ENCODE measurements around the gene DVL1. TPM values are rescaled to one million over a fixed set of nuclear protein-coding genes. Genes with fewer than 3 reads are reported as not detected.
A peak's percentile ranks its signal among the peaks of the same experiment; 100 is the strongest.

DVL1 gene
- polyA plus RNA-seq, 4 donors: 46.7 to 88.8 (median 61.3) TPM

DNA sequence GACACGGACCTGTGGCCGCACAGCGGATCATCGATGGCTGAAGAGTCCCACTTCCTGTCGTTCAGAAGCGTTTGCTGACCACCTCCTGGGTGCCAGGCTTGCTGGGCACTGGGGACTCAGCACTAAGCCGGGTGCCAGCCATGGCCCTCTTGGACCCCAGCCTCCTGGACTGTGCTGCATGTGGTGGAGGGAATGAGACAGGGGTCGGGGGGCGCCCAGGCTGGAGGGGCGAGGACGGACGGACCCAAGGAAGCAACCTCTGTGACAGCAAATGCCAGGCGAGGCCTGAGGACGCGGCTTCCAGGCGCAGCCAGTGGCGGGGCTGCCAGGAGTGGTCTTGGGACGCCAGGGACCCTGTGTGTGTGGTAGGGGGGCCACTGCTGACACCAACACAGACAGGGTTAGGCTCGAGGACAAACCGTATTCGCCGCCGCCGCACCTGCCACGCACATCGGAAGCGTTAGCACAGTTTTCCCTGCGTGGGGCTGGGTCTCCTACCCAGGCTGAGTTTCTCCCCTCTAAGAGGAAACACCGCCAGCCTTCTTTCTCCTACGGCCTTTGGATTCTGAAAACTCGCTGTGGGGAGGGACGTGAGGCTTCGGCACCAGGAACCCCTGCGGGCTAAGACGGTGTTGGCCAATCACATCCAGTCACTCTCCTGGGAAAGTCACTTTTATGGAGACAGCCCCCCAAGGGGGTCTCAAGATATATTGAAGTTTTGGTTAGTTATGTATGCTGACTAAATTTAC is 12.2 kb upstream of the DVL1 start:
- Histone ChIP-seq H3K27me3 (ENCODE audit: control insufficient read depth in 3 of 3, insufficient read depth in 3 of 3, low read length in 3 of 3) (no peaks in the 10 kb centered on the region), H3K4me3 (ENCODE audit: low read depth in 1 of 3, low read length in 3 of 3) (no peak overlapping the region), H3K9me3 (ENCODE audit: control insufficient read depth in 2 of 2, insufficient read depth in 1 of 2, low read depth in 1 of 2, low read length in 1 of 2) (peaks cover 0 to 3% of the 10 kb centered on the region in 2 donors), H3K27ac (ENCODE audit: low read depth in 1 of 3, low read length in 2 of 3) (peak overlapping the region in 2 of 3 donors; percentile 19 to 49), H3K36me3 (ENCODE audit: control insufficient read depth in 3 of 3, insufficient read depth in 2 of 3, low read depth in 1 of 3, low read length in 3 of 3) (peaks cover 0 to 6% (median 0%) of the 10 kb centered on the region in 3 donors), H3K4me1 (ENCODE audit: control insufficient read depth in 3 of 3, insufficient read depth in 2 of 3, low read depth in 1 of 3, low read length in 2 of 3) (peaks cover 0 to 47% (median 0%) of the 10 kb centered on the region in 3 donors)
- DNase-seq (no peak), FAIRE-seq (no peak)
- 71 to 77% (median 73%) methylated on average over 30 to 35 of the region's 35 CpGs for WGBS, 3 donors

DNA sequence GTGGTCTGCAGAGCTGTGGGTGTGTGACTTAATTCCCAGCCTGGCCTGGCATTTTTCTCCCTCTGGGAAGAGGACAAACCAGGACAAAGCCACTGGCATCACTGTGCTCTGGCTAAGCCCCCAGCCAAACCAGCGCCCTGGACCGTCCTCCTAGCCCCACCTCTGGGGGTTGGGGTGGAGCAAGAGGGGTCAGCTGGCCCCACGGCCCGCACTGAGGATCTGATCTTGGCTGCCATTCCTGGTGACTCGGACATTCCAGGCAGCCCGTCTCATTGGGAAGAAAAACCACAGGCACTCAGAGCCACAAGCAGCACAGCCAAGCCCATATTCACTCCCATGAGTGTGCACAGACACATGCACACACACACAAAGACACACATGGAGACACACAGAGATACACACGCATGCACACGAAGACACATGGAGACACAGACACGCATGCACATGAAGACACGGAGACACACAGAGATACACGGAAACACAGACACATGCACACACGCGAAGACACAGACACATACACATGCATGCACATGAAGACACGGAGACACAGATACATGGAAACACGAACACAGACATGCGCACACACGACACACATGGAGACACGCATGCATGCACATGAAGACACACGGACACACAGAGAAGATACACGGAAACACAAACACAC is 11.4 kb upstream of the DVL1 start:
- Histone ChIP-seq H3K4me3 (ENCODE audit: low read depth in 1 of 3, low read length in 3 of 3) (no peak overlapping the region), H3K27me3 (ENCODE audit: control insufficient read depth in 3 of 3, insufficient read depth in 3 of 3, low read length in 3 of 3) (no peaks in the 10 kb centered on the region), H3K4me1 (ENCODE audit: control insufficient read depth in 3 of 3, insufficient read depth in 2 of 3, low read depth in 1 of 3, low read length in 2 of 3) (peaks cover 0 to 47% (median 0%) of the 10 kb centered on the region in 3 donors), H3K9me3 (ENCODE audit: control insufficient read depth in 2 of 2, insufficient read depth in 1 of 2, low read depth in 1 of 2, low read length in 1 of 2) (no peaks in the 10 kb centered on the region), H3K36me3 (ENCODE audit: control insufficient read depth in 3 of 3, insufficient read depth in 2 of 3, low read depth in 1 of 3, low read length in 3 of 3) (peaks cover 0 to 6% (median 0%) of the 10 kb centered on the region in 3 donors), H3K27ac (ENCODE audit: low read depth in 1 of 3, low read length in 2 of 3) (peak overlapping the region in 2 of 3 donors; percentile 19 to 97)
- 69 to 75% (median 74%) methylated on average over 20 of the region's 20 CpGs for WGBS, 3 donors
- no peak for FAIRE-seq
- no peak for DNase-seq

DNA sequence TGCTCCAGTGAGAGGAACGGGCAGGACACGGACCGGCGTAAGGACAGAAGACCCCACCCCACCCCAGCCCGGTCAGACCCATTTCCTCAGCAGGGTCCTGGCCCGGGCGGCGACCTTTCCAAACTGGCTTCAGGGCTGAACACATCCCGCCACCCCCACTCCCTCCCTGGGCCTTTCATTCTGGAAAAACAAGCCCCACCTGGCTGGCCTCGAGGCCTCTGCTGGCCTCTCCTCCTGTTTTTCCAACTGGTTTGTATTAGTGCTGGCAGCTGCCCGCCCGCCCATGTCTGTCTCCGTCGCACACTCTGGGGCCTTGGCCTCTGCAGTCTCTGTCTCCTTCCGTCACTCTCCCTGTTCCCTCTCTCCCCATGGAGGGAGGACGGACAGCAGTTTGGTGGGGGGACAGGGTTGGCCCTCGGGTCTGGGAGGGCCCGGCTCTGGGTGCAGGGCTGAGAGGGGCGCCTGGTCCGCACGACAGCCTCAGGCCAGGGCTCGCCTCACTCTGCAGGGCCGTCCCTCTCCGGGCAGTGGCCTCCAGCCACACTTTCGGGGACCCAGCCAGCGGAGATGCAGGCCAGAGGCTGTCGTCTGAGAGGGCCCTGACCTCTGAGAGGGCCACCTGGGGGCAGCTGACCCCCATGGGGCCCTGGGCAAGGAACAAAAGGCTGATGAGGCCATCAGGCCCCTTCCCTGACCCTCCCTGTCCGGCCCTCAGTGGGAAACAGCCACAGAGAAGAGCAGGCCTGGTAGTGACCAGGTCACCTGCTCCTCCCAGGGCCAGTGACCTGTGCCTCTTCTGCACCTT is 10.6 kb upstream of the DVL1 start:
- FAIRE-seq: no peak

DNA sequence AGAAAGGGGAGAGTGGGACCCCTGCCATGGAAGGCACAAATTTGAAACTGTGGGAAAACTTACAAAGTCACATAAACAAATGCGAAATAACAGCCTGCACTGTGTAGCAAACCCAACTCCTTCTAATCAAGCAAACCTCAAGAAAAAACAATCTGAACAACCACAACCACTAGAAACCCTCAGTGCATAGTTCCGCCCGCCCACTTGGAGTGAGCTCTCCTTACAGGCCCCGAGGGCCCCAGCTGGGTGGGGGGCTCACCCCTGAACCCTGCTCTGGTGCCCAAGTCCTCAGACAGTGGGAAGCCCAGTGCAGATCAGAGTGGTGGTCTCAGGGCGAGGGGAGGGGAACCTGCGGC is 10.1 kb upstream of the DVL1 start:
- peaks cover 0 to 8% (median 4%) of the 10 kb centered on the region in 3 donors for H3K27me3 ChIP-seq (ENCODE audit: control insufficient read depth in 3 of 3, insufficient read depth in 3 of 3, low read length in 3 of 3)
- H3K27ac ChIP-seq (ENCODE audit: low read depth in 1 of 3, low read length in 2 of 3): peak overlapping the region in 2 of 3 donors; percentile 89 to 97
- peaks cover 0 to 47% (median 0%) of the 10 kb centered on the region in 3 donors for H3K4me1 ChIP-seq (ENCODE audit: control insufficient read depth in 3 of 3, insufficient read depth in 2 of 3, low read depth in 1 of 3, low read length in 2 of 3)
- no peaks in the 10 kb centered on the region for H3K9me3 ChIP-seq (ENCODE audit: control insufficient read depth in 2 of 2, insufficient read depth in 1 of 2, low read depth in 1 of 2, low read length in 1 of 2)
- WGBS, 3 donors: 56 to 64% (median 60%) methylated on average over 6 of the region's 6 CpGs
- DNase-seq: no peak
- FAIRE-seq: no peak
- H3K36me3 ChIP-seq (ENCODE audit: control insufficient read depth in 3 of 3, insufficient read depth in 2 of 3, low read depth in 1 of 3, low read length in 3 of 3): peaks cover 0 to 11% (median 0%) of the 10 kb centered on the region in 3 donors
- peak overlapping the region in 1 of 3 donors; percentile 84 for H3K4me3 ChIP-seq (ENCODE audit: low read depth in 1 of 3, low read length in 3 of 3)

More for the DNA sequence above, 10.6 kb upstream of the DVL1 start:
- WGBS, 3 donors: 68 to 72% (median 70%) methylated on average over 27 to 28 of the region's 28 CpGs
- H3K27me3 ChIP-seq (ENCODE audit: control insufficient read depth in 3 of 3, insufficient read depth in 3 of 3, low read length in 3 of 3): peaks cover 0 to 3% (median under 1%) of the 10 kb centered on the region in 3 donors
- peak overlapping the region in 2 of 3 donors; percentile 89 to 97 for H3K27ac ChIP-seq (ENCODE audit: low read depth in 1 of 3, low read length in 2 of 3)
- no peak for DNase-seq
- H3K4me3 ChIP-seq (ENCODE audit: low read depth in 1 of 3, low read length in 3 of 3): no peak overlapping the region
- H3K36me3 ChIP-seq (ENCODE audit: control insufficient read depth in 3 of 3, insufficient read depth in 2 of 3, low read depth in 1 of 3, low read length in 3 of 3): peaks cover 0 to 6% (median 0%) of the 10 kb centered on the region in 3 donors
- no peaks in the 10 kb centered on the region for H3K9me3 ChIP-seq (ENCODE audit: control insufficient read depth in 2 of 2, insufficient read depth in 1 of 2, low read depth in 1 of 2, low read length in 1 of 2)
- peaks cover 0 to 47% (median 0%) of the 10 kb centered on the region in 3 donors for H3K4me1 ChIP-seq (ENCODE audit: control insufficient read depth in 3 of 3, insufficient read depth in 2 of 3, low read depth in 1 of 3, low read length in 2 of 3)

DNA sequence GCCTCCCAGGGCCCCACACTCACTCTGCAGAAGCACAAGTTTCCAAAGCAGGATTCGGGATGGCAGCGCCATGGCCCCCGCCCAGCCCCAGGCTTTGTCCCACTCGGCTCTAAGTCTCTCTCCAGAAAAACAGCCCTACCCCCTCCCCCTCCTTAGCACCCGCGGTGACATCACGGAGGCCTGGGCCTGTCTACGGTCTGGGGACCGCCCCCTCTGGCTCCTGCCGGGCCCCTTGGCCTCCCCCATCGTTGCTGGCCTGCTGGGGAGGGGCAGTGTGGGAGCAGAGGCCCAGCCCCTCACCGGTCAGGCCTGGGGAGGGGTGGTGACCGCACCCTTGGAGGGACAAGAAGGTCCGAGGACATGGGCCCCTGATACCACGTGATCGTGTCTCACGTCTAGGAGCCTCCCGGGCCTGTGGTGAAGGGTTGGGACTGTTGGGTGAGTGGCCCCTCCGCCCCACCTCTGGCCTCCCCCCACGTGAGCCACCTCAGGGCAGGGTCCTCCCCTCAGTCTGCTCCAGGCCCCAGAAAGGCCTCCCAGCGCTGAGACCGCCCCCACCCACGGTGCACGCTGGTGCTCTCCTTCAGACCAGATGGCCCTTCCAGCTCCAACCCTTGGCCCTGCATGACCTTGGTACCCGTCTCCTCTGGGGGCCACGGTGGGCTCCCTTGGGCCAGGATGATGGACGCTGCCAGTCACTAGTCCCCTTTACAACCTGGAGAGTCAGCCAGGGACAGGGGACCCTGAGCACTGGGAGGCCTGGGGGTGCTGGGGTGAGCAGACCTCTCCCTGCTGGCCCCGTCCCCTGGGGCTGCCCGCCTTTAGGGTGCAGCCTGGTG is 9.4 kb upstream of the DVL1 start, which contains the start of gene MXRA8:
Gene MXRA8 (minus strand): TSS at position 123 of the 839 bp plus-strand sequence. CDS start 51 bp downstream, at position 72.
- Histone ChIP-seq H3K27me3 (ENCODE audit: control insufficient read depth in 3 of 3, insufficient read depth in 3 of 3, low read length in 3 of 3) (peaks cover 0 to 10% (median 5%) of the 10 kb centered on the region in 3 donors), H3K9me3 (ENCODE audit: control insufficient read depth in 2 of 2, insufficient read depth in 1 of 2, low read depth in 1 of 2, low read length in 1 of 2) (no peaks in the 10 kb centered on the region), H3K36me3 (ENCODE audit: control insufficient read depth in 3 of 3, insufficient read depth in 2 of 3, low read depth in 1 of 3, low read length in 3 of 3) (peaks cover 0 to 17% (median 0%) of the 10 kb centered on the region in 3 donors), H3K4me1 (ENCODE audit: control insufficient read depth in 3 of 3, insufficient read depth in 2 of 3, low read depth in 1 of 3, low read length in 2 of 3) (peaks cover 0 to 53% (median 0%) of the 10 kb centered on the region in 3 donors), H3K4me3 (ENCODE audit: low read depth in 1 of 3, low read length in 3 of 3) (peak within 1 kb of the TSS in 2 of 3 donors; percentile 20 to 84), H3K27ac (ENCODE audit: low read depth in 1 of 3, low read length in 2 of 3) (peak within 1 kb of the TSS; percentile 47 to 97 (median 89))
- no peak for FAIRE-seq
- 11 to 23% (median 20%) methylated on average over 26 to 29 of the region's 29 CpGs for WGBS, 3 donors
- peak in 1 of 2 donors; percentile 95 for DNase-seq

DNA sequence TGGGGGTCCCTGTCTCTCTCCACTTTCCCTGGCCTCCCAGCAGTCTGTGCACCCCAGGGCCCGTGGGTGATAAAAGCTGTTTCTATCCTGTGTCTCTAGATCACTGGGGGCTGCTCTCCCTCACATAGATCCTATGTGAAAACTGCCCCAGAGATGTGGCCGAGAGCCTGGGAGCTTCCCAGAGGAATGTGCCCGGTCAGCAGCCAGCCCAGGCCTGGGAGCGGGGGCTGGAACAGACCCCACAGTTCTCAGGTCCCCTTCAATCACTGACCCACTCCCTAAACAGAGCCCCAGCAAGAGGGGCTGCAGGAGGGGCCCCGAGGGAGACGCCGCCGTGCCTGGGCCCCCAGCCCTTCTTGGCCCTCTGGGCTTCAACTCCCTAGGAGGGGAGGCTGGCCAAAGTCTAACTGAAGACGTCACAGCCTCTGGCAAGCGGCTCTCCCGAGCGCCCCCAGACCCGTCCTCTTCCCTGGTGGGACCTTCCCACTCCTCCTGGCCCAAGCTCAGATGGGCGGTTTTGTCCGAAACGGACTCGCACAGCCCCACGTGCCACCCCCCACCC is 8.7 kb upstream of the DVL1 start:
- 15 to 26% (median 18%) methylated on average over 14 to 18 of the region's 18 CpGs for WGBS, 3 donors

DNA sequence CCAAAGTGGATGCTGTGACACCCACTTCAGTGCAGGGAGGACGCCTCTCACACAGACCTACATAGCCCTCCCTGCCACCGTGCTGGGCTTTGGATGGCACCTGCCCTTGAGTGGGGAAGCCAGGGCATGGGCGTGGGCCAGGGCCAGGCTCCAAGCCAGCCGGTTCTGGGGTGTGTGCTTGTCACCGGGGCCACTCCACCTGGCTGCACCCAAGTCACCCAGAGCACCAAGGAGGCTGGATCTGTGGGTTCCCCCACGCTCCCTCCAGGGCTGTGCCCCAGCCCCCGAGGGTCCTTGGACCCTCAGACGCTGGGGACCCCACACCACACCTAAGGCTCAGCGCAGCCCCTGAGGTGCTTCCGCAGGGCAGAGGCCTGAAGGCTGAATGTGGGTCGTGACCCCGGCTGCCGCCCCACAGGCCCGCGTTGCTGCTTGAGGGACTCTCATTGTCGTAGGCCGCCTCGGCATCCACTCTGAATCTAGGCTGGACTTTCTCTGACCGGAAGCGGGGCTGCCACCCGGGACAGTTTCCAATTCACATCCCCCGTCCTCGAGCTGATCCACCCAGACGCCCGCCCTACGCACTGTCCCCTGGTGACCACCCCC is 7.7 kb upstream of the DVL1 start:
- H3K4me1 ChIP-seq (ENCODE audit: control insufficient read depth in 3 of 3, insufficient read depth in 2 of 3, low read depth in 1 of 3, low read length in 2 of 3): peaks cover 0 to 63% (median 0%) of the 10 kb centered on the region in 3 donors
- WGBS, 3 donors: 35 to 46% (median 43%) methylated on average over 22 to 26 of the region's 26 CpGs

More for the DNA sequence above, 8.7 kb upstream of the DVL1 start:
- Histone ChIP-seq H3K27ac (ENCODE audit: low read depth in 1 of 3, low read length in 2 of 3) (peak overlapping the region; percentile 47 to 97 (median 89)), H3K27me3 (ENCODE audit: control insufficient read depth in 3 of 3, insufficient read depth in 3 of 3, low read length in 3 of 3) (peaks cover 0 to 10% (median 5%) of the 10 kb centered on the region in 3 donors), H3K4me3 (ENCODE audit: low read depth in 1 of 3, low read length in 3 of 3) (peak overlapping the region in 2 of 3 donors; percentile 20 to 84), H3K4me1 (ENCODE audit: control insufficient read depth in 3 of 3, insufficient read depth in 2 of 3, low read depth in 1 of 3, low read length in 2 of 3) (peaks cover 0 to 60% (median 0%) of the 10 kb centered on the region in 3 donors), H3K9me3 (ENCODE audit: control insufficient read depth in 2 of 2, insufficient read depth in 1 of 2, low read depth in 1 of 2, low read length in 1 of 2) (no peaks in the 10 kb centered on the region), H3K36me3 (ENCODE audit: control insufficient read depth in 3 of 3, insufficient read depth in 2 of 3, low read depth in 1 of 3, low read length in 3 of 3) (peaks cover 0 to 24% (median 0%) of the 10 kb centered on the region in 3 donors)
- DNase-seq (peak in 1 of 2 donors; percentile 80), FAIRE-seq (no peak)

More for the DNA sequence above, 7.7 kb upstream of the DVL1 start:
- Histone ChIP-seq H3K4me3 (ENCODE audit: low read depth in 1 of 3, low read length in 3 of 3) (peak overlapping the region in 1 of 3 donors; percentile 84), H3K9me3 (ENCODE audit: control insufficient read depth in 2 of 2, insufficient read depth in 1 of 2, low read depth in 1 of 2, low read length in 1 of 2) (no peaks in the 10 kb centered on the region), H3K36me3 (ENCODE audit: control insufficient read depth in 3 of 3, insufficient read depth in 2 of 3, low read depth in 1 of 3, low read length in 3 of 3) (peaks cover 0 to 35% (median 0%) of the 10 kb centered on the region in 3 donors), H3K27me3 (ENCODE audit: control insufficient read depth in 3 of 3, insufficient read depth in 3 of 3, low read length in 3 of 3) (peaks cover 0 to 10% (median 5%) of the 10 kb centered on the region in 3 donors), H3K27ac (ENCODE audit: low read depth in 1 of 3, low read length in 2 of 3) (peak overlapping the region in 2 of 3 donors; percentile 60 to 97)
- FAIRE-seq (no peak), DNase-seq (peak in 1 of 2 donors; percentile 50)
